ENCODE results near the gene TUFM. TPM values are rescaled to one million over a fixed set of nuclear protein-coding genes. Genes with fewer than 3 reads are reported as not detected.
"Not testable (repeated sequence)": the region's sequence is repeated elsewhere in the genome, so short reads cannot be mapped to it uniquely, and the experiment has no call there.

The TUFM gene
- total RNA-seq, 1 experiment from 2014 or later: 207 TPM

DNA sequence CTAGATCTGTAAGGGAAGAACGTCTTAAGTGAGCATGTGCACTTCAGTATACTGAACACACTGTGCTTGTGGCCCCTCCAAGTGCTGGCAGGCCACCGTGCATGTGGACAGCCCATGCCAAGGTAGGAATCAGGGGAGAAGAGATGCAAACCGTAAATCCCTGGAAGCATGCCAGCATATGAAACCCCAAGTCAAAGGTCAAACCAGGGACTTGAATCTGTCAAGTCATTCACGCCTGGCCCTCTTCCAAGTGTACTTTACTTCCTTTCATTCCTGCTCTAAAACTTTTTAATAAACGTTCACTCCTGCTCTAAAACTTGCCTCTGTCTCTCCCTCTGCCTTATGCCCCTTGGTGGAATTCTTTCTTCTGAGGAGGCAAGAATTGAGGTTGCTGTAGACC is 26.1 kb downstream of the TUFM start:
- Histone ChIP-seq H3K79me2 (ENCODE audit: insufficient read depth, low read length) (peaks cover 7% of the 10 kb centered on the region; the same call in 1 of the 2 replicates), H2BK12ac (ENCODE audit: insufficient read length, low read depth, low read length) (no peak overlapping the region), H3K14ac (ENCODE audit: insufficient read depth, low read length) (no peak overlapping the region), H3T11ph (ENCODE audit: low read length) (no peak overlapping the region), H4K5ac (ENCODE audit: insufficient read length, low read depth, low read length) (no peak overlapping the region), H3K4me2 (ENCODE audit: insufficient read depth, insufficient read length, low read length) (no peak overlapping the region), H3K56ac (ENCODE audit: insufficient read length, low read depth, low read length) (no peak overlapping the region), H2BK120ac (ENCODE audit: low read depth, low read length, poor library complexity, severe bottlenecking) (no peak overlapping the region), H2AFZ (ENCODE audit: low read length) (no peak overlapping the region), H3K18ac (ENCODE audit: insufficient read length, low read depth, low read length) (no peak overlapping the region), H3K9me3 (ENCODE audit: control insufficient read depth, low read depth, low read length) (no peaks in the 10 kb centered on the region), H3K9ac (ENCODE audit: extremely low read depth, insufficient read length, low read length) (no peak overlapping the region), H3K79me1 (ENCODE audit: insufficient read depth, low read depth, low read length, poor library complexity, severe bottlenecking) (no peaks in the 10 kb centered on the region), H3K27ac (ENCODE audit: insufficient read length, low read depth, low read length) (no peak overlapping the region), H2BK5ac (ENCODE audit: insufficient read length, low read length) (no peak overlapping the region), H3K23me2 (ENCODE audit: insufficient read length, low read depth, low read length, poor library complexity, severe bottlenecking) (peaks cover 6% of the 10 kb centered on the region), H4K91ac (ENCODE audit: insufficient read length, low read depth, low read length) (no peak overlapping the region), H3K4ac (ENCODE audit: low read depth, low read length) (no peak overlapping the region), H4K8ac (replicated peaks; ENCODE audit: insufficient read length, low read depth, low read length) (no peak overlapping the region), H2BK20ac (ENCODE audit: low read depth, low read length, poor library complexity, severe bottlenecking) (no peak overlapping the region), H3K27me3 (ENCODE audit: insufficient read depth, low read length) (no peaks in the 10 kb centered on the region), H4K20me1 (ENCODE audit: control insufficient read depth, insufficient read depth, insufficient read length) (no peaks in the 10 kb centered on the region), H2BK15ac (ENCODE audit: low read depth, low read length) (no peak overlapping the region), H2AK5ac (ENCODE audit: insufficient read length, low read length) (no peak overlapping the region), H3K23ac (ENCODE audit: insufficient read length, low read depth, low read length) (no peak overlapping the region), H3K4me1 (ENCODE audit: insufficient read depth, low read length) (no peaks in the 10 kb centered on the region)
- peak overlapping the region in 1 of 2 experiments; percentile 35; a peak in 1 of 5 replicates for H3K4me3 Mint-ChIP-seq
- H3K4me1 Mint-ChIP-seq: peaks cover 20 to 21% of the 10 kb centered on the region in 2 experiments
- H3K9me3 Mint-ChIP-seq: peaks cover 2 to 5% of the 10 kb centered on the region in 2 experiments; a peak in 3 of 5 replicates
- H3K27ac Mint-ChIP-seq: peak overlapping the region in 1 of 3 experiments; percentile 31; a peak in 1 of 7 replicates
- WGBS (ENCODE audit: extremely low coverage, insufficient read length, low lambda C conversion rate): no CpG with 5 or more reads among the region's 5 CpGs
- DNase-seq: no peak
- TF ChIP-seq, protein P1, sequence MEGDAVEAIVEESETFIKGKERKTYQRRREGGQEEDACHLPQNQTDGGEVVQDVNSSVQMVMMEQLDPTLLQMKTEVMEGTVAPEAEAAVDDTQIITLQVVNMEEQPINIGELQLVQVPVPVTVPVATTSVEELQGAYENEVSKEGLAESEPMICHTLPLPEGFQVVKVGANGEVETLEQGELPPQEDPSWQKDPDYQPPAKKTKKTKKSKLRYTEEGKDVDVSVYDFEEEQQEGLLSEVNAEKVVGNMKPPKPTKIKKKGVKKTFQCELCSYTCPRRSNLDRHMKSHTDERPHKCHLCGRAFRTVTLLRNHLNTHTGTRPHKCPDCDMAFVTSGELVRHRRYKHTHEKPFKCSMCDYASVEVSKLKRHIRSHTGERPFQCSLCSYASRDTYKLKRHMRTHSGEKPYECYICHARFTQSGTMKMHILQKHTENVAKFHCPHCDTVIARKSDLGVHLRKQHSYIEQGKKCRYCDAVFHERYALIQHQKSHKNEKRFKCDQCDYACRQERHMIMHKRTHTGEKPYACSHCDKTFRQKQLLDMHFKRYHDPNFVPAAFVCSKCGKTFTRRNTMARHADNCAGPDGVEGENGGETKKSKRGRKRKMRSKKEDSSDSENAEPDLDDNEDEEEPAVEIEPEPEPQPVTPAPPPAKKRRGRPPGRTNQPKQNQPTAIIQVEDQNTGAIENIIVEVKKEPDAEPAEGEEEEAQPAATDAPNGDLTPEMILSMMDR (conservative IDR thresholded peaks at IDR 0.05): no peak
- peaks cover 5 to 20% (median 20%) of the 10 kb centered on the region in 3 experiments; a peak in 6 of 7 replicates for H3K36me3 Mint-ChIP-seq (ENCODE audit: insufficient read depth in 1 of 3, low read depth in 3 of 3)
- no peaks in the 10 kb centered on the region; the same call in 1 of the 2 replicates for H3K27me3 Mint-ChIP-seq (ENCODE audit: low read depth)

DNA sequence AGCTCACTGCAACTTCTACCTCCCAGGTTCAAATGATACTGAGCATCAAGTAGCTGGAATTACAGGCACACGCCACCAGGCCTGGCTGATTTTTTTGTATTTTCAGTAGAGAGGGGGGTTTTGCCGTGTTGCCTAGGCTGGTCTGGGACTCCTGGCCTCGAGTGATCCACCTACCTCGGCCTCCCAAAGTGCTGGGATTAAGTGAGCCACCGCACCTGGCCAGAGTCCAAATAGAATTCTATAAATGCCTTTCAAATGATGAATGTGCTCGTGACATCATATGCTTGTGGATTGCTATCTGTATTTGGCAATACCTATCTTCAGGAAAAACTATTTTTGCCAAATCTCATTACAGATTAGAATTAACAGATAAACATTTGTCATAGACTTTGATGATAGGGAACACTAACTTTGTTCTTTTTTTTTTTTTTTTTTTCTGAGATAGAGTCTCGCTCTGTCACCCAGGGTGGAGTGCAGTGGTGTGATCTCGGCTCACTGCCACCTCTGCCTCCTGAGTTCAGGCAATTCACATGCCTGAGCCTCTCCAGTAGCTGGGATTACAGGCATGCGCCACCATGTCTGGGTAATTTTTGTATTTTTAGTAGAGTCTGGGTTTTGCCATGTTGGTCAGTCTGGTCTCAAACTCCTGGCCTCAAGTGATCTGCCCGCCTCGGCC is 38.6 kb downstream of the TUFM start:
- H2BK12ac ChIP-seq (ENCODE audit: insufficient read length, low read depth, low read length); H3K27me3 ChIP-seq (ENCODE audit: insufficient read depth, low read length); DNase-seq; H4K8ac ChIP-seq (replicated peaks; ENCODE audit: insufficient read length, low read depth, low read length); H2BK20ac ChIP-seq (ENCODE audit: low read depth, low read length, poor library complexity, severe bottlenecking); H2BK120ac ChIP-seq (ENCODE audit: low read depth, low read length, poor library complexity, severe bottlenecking); H4K5ac ChIP-seq (ENCODE audit: insufficient read length, low read depth, low read length); H2AFZ ChIP-seq (ENCODE audit: low read length); H3K4me3 Mint-ChIP-seq; H2BK15ac ChIP-seq (ENCODE audit: low read depth, low read length); H2BK5ac ChIP-seq (ENCODE audit: insufficient read length, low read length); H3K79me2 ChIP-seq (ENCODE audit: insufficient read depth, low read length); H3K56ac ChIP-seq (ENCODE audit: insufficient read length, low read depth, low read length); H3T11ph ChIP-seq (ENCODE audit: low read length); H4K91ac ChIP-seq (ENCODE audit: insufficient read length, low read depth, low read length); H3K4me1 Mint-ChIP-seq; H3K4me1 ChIP-seq (ENCODE audit: insufficient read depth, low read length); H3K18ac ChIP-seq (ENCODE audit: insufficient read length, low read depth, low read length); H3K79me1 ChIP-seq (ENCODE audit: insufficient read depth, low read depth, low read length, poor library complexity, severe bottlenecking); H3K9ac ChIP-seq (ENCODE audit: extremely low read depth, insufficient read length, low read length); H3K23me2 ChIP-seq (ENCODE audit: insufficient read length, low read depth, low read length, poor library complexity, severe bottlenecking); H3K36me3 Mint-ChIP-seq (ENCODE audit: insufficient read depth in 1 of 3, low read depth in 3 of 3); H2AK5ac ChIP-seq (ENCODE audit: insufficient read length, low read length); H3K14ac ChIP-seq (ENCODE audit: insufficient read depth, low read length); H3K23ac ChIP-seq (ENCODE audit: insufficient read length, low read depth, low read length); H3K27me3 Mint-ChIP-seq (ENCODE audit: low read depth); H3K27ac ChIP-seq (ENCODE audit: insufficient read length, low read depth, low read length); H4K20me1 ChIP-seq (ENCODE audit: control insufficient read depth, insufficient read depth, insufficient read length); H3K4ac ChIP-seq (ENCODE audit: low read depth, low read length); H3K4me2 ChIP-seq (ENCODE audit: insufficient read depth, insufficient read length, low read length); H3K27ac Mint-ChIP-seq; H3K9me3 Mint-ChIP-seq; H3K9me3 ChIP-seq (ENCODE audit: control insufficient read depth, low read depth, low read length): not testable (repeated sequence)
- no CpG with 5 or more reads among the region's 11 CpGs for WGBS (ENCODE audit: extremely low coverage, insufficient read length, low lambda C conversion rate)
